H9 (cell line): ENCODE results near the gene TRIM27. TPM values are rescaled to one million over a fixed set of nuclear protein-coding genes. Genes with fewer than 3 reads are reported as not detected.

Experiments
- DNase-seq: peaks from one replicate; pipeline ENCODE4 v3.0.0-alpha.2; 2017
- H2AFZ ChIP-seq: one replicate; pipeline ENCODE4 v1.6.1; 2013; ENCODE audit warnings: mild to moderate bottlenecking, low read length, control low read depth, moderate library complexity
- H2AK5ac ChIP-seq: 2 replicates; pipeline ENCODE4 v1.6.1; 2013; ENCODE audit warnings: low read length, control low read depth, mixed read lengths; ENCODE audit not compliant: insufficient read length
- H2BK120ac ChIP-seq: one replicate; pipeline ENCODE4 v1.6.1; 2013; ENCODE audit warnings: low read depth, mild to moderate bottlenecking, low read length, control low read depth, inconsistent platforms; ENCODE audit not compliant: poor library complexity, severe bottlenecking
- H2BK12ac ChIP-seq: 2 replicates; pipeline ENCODE4 v1.6.1; 2013; ENCODE audit warnings: low read length, control low read depth, mixed read lengths, low read depth; ENCODE audit not compliant: insufficient read length
- H2BK15ac ChIP-seq: 2 replicates; pipeline ENCODE4 v1.6.1; 2013; ENCODE audit warnings: low read depth, low read length, control low read depth
- H2BK20ac ChIP-seq: one replicate; pipeline ENCODE4 v1.6.1; 2013; ENCODE audit warnings: low read depth, mild to moderate bottlenecking, low read length, control low read depth, inconsistent platforms; ENCODE audit not compliant: poor library complexity, severe bottlenecking
- H2BK5ac ChIP-seq: 2 replicates; pipeline ENCODE4 v1.6.1; 2013; ENCODE audit warnings: low read length, control low read depth, mixed read lengths; ENCODE audit not compliant: insufficient read length
- H3K14ac ChIP-seq: 2 replicates; pipeline ENCODE4 v1.6.1; 2013; ENCODE audit warnings: low read length, control low read depth; ENCODE audit not compliant: insufficient read depth
- H3K18ac ChIP-seq: 2 replicates; pipeline ENCODE4 v1.6.1; 2013; ENCODE audit warnings: low read depth, mild to moderate bottlenecking, mixed read lengths, low read length, control low read depth; ENCODE audit not compliant: insufficient read length
- H3K23ac ChIP-seq: 2 replicates; pipeline ENCODE4 v1.6.1; 2013; ENCODE audit warnings: low read length, control low read depth, mixed read lengths, low read depth; ENCODE audit not compliant: insufficient read length
- H3K23me2 ChIP-seq: 2 replicates; pipeline ENCODE4 v1.6.1; 2013; ENCODE audit warnings: low read depth, mild to moderate bottlenecking, mixed read lengths, low read length, control low read depth; ENCODE audit not compliant: insufficient read length, poor library complexity, severe bottlenecking
- H3K27ac ChIP-seq: 2 replicates; pipeline ENCODE4 v1.5.1; 2013; ENCODE audit warnings: low read length, control low read depth, mixed read lengths, low read depth; ENCODE audit not compliant: insufficient read length
- H3K27me3 ChIP-seq: 2 replicates; pipeline ENCODE4 v1.6.1; 2013; ENCODE audit warnings: low read length, control low read depth, inconsistent platforms; ENCODE audit not compliant: insufficient read depth
- H3K4ac ChIP-seq: 2 replicates; pipeline ENCODE4 v1.6.1; 2013; ENCODE audit warnings: low read depth, mild to moderate bottlenecking, control low read depth, inconsistent platforms, low read length, moderate library complexity
- H3K4me1 ChIP-seq: 2 replicates; pipeline ENCODE4 v1.6.1; 2013; ENCODE audit warnings: low read length, control low read depth, inconsistent platforms; ENCODE audit not compliant: insufficient read depth
- H3K4me2 ChIP-seq: 2 replicates; pipeline ENCODE4 v1.6.1; 2013; ENCODE audit warnings: low read length, control low read depth, mixed read lengths; ENCODE audit not compliant: insufficient read length, insufficient read depth
- H3K56ac ChIP-seq: 2 replicates; pipeline ENCODE4 v1.6.1; 2013; ENCODE audit warnings: low read depth, mild to moderate bottlenecking, mixed read lengths, low read length, control low read depth; ENCODE audit not compliant: insufficient read length
- H3K79me1 ChIP-seq: 2 replicates; pipeline ENCODE4 v1.6.1; 2013; ENCODE audit warnings: low read depth, mild to moderate bottlenecking, moderate library complexity, low read length, control low read depth, inconsistent platforms; ENCODE audit not compliant: insufficient read depth, poor library complexity, severe bottlenecking
- H3K79me2 ChIP-seq: 2 replicates; pipeline ENCODE4 v1.6.1; 2013; ENCODE audit warnings: low read length, control low read depth, inconsistent platforms; ENCODE audit not compliant: insufficient read depth
- H3K9ac ChIP-seq: 2 replicates; pipeline ENCODE4 v1.6.1; 2013; ENCODE audit warnings: low read length, control low read depth, mixed read lengths; ENCODE audit not compliant: insufficient read length; ENCODE audit errors: extremely low read depth
- H3K9me3 ChIP-seq: one replicate; pipeline ENCODE4 v1.6.1; 2013; ENCODE audit warnings: low read depth, low read length, inconsistent platforms; ENCODE audit not compliant: control insufficient read depth
- H3T11ph ChIP-seq: one replicate; pipeline ENCODE4 v1.6.1; 2013; ENCODE audit warnings: mild to moderate bottlenecking, low read length, control low read depth, inconsistent platforms
- H4K20me1 ChIP-seq: one replicate; pipeline ENCODE4 v1.6.1; 2013; ENCODE audit not compliant: control insufficient read depth, insufficient read length, insufficient read depth
- H4K5ac ChIP-seq: 2 replicates; pipeline ENCODE4 v1.6.1; 2013; ENCODE audit warnings: low read depth, mild to moderate bottlenecking, mixed read lengths, low read length, control low read depth; ENCODE audit not compliant: insufficient read length
- H4K8ac ChIP-seq: replicated peaks from 2 replicates; pipeline ENCODE4 v1.6.1; 2013; ENCODE audit warnings: low read length, control low read depth, mixed read lengths, low read depth; ENCODE audit not compliant: insufficient read length
- H4K91ac ChIP-seq: 2 replicates; pipeline ENCODE4 v1.6.1; 2013; ENCODE audit warnings: low read depth, mild to moderate bottlenecking, moderate library complexity, mixed read lengths, low read length, control low read depth; ENCODE audit not compliant: insufficient read length
- H3K27ac Mint-ChIP-seq, 3 experiments: 2 replicates in 2 of 3; 3 replicates in 1 of 3; pipeline ENCODE4 v1.8.0; 2020 to 2021; ENCODE audit warnings: mixed read lengths in 3 of 3, mild to moderate bottlenecking in 1 of 3, moderate library complexity in 1 of 3
- H3K27me3 Mint-ChIP-seq: 2 replicates; pipeline ENCODE4 v1.8.0; 2021; ENCODE audit warnings: low read depth, mild to moderate bottlenecking, moderate library complexity, mixed read lengths
- H3K36me3 Mint-ChIP-seq, 3 experiments: 2 replicates in 2 of 3; 3 replicates in 1 of 3; pipeline ENCODE4 v1.8.0; 2020 to 2021; ENCODE audit warnings: low read depth in 3 of 3, mixed read lengths in 3 of 3; ENCODE audit not compliant: insufficient read depth in 1 of 3
- H3K4me1 Mint-ChIP-seq, 2 experiments: 2 replicates each; pipeline ENCODE4 v1.8.0; 2020; ENCODE audit warnings: mixed read lengths in 2 of 2
- H3K4me3 Mint-ChIP-seq, 2 experiments: 2 replicates in 1 of 2; 3 replicates in 1 of 2; pipeline ENCODE4 v1.8.0; 2020 to 2021; ENCODE audit warnings: mild to moderate bottlenecking in 2 of 2, mixed read lengths in 2 of 2, moderate library complexity in 1 of 2
- H3K9me3 Mint-ChIP-seq, 2 experiments: 2 replicates in 1 of 2; 3 replicates in 1 of 2; pipeline ENCODE4 v1.8.0; 2020; ENCODE audit warnings: mild to moderate bottlenecking in 2 of 2, mixed read lengths in 2 of 2, moderate library complexity in 1 of 2
- WGBS: extraction: QIAGEN DNeasy Blood & Tissue Kit; methylation state at CpG from one replicate; pipeline ENCODE4 v1.1.7; 2013; ENCODE audit warnings: missing lambda C conversion rate, low lambda C conversion rate, mixed read lengths; ENCODE audit not compliant: insufficient read length; ENCODE audit errors: extremely low coverage; 5-methylcytosine and 5-hydroxymethylcytosine counted together
- total RNA-seq: library from RNA; stranded (reverse); gene quantifications from 2 replicates; pipeline ENCODE4 v1.2.1, GENCODE V29; 2021
- TF ChIP-seq, protein P1 (sequence below): fragments of 200-600 bp; sonication (generic); conservative IDR thresholded peaks from 3 replicates; pipeline ENCODE4 v1.8.0; 2021; ENCODE audit warnings: antibody characterized with exemption, mild to moderate bottlenecking

Gene TRIM27
- total RNA-seq, 1 experiment from 2014 or later, result 98.2 TPM

- Mint-ChIP-seq H3K4me3 (peak overlapping the region; percentile 84 to 94), H3K4me1 (peaks cover 8 to 29% of the 10 kb centered on the region in 2 experiments), H3K36me3 (no peaks in the 10 kb centered on the region; a peak in 1 of 7 replicates), H3K9me3 (no peaks in the 10 kb centered on the region; a peak in 2 of 5 replicates), H3K27ac (peak overlapping the region; percentile 49 to 98 (median 96)), H3K27me3 (peaks cover 9% of the 10 kb centered on the region; the same call in 1 of the 2 replicates)
- H3K27ac ChIP-seq, result peak overlapping the region; percentile 4
- H3K18ac ChIP-seq, result no peak overlapping the region
- H3T11ph ChIP-seq, result no peak overlapping the region
- no peak overlapping the region for H3K56ac ChIP-seq
- no peak overlapping the region for H2BK15ac ChIP-seq
- H4K8ac ChIP-seq, result no peak overlapping the region
- H2BK12ac ChIP-seq, result no peak overlapping the region
- no peak overlapping the region for H2BK120ac ChIP-seq
- H3K4me2 ChIP-seq, result peak overlapping the region; percentile 85
- peak overlapping the region; percentile 48 for H3K9ac ChIP-seq
- peaks cover 6% of the 10 kb centered on the region for H3K23me2 ChIP-seq
- no peak overlapping the region for H2BK20ac ChIP-seq
- H3K27me3 ChIP-seq, result no peaks in the 10 kb centered on the region
- H4K20me1 ChIP-seq, result no peaks in the 10 kb centered on the region
- no peak overlapping the region for H4K91ac ChIP-seq
- H3K4me1 ChIP-seq, result no peaks in the 10 kb centered on the region
- H2AK5ac ChIP-seq, result no peak overlapping the region
- TF ChIP-seq, protein P1, sequence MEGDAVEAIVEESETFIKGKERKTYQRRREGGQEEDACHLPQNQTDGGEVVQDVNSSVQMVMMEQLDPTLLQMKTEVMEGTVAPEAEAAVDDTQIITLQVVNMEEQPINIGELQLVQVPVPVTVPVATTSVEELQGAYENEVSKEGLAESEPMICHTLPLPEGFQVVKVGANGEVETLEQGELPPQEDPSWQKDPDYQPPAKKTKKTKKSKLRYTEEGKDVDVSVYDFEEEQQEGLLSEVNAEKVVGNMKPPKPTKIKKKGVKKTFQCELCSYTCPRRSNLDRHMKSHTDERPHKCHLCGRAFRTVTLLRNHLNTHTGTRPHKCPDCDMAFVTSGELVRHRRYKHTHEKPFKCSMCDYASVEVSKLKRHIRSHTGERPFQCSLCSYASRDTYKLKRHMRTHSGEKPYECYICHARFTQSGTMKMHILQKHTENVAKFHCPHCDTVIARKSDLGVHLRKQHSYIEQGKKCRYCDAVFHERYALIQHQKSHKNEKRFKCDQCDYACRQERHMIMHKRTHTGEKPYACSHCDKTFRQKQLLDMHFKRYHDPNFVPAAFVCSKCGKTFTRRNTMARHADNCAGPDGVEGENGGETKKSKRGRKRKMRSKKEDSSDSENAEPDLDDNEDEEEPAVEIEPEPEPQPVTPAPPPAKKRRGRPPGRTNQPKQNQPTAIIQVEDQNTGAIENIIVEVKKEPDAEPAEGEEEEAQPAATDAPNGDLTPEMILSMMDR, result no peak
- no peak overlapping the region for H3K14ac ChIP-seq
- H2BK5ac ChIP-seq, result no peak overlapping the region
- no peak overlapping the region for H3K4ac ChIP-seq
- peak; percentile 72 for DNase-seq
- peak overlapping the region; percentile 35 for H2AFZ ChIP-seq
- WGBS, result no CpG with 5 or more reads among the region's 17 CpGs
- no peaks in the 10 kb centered on the region for H3K79me1 ChIP-seq
- no peaks in the 10 kb centered on the region for H3K9me3 ChIP-seq
- no peak overlapping the region for H4K5ac ChIP-seq
- no peaks in the 10 kb centered on the region for H3K79me2 ChIP-seq
- no peak overlapping the region for H3K23ac ChIP-seq
Observed at GRCh38 chr6:28940294-28940857, 16.6 kb upstream of the TRIM27 start.
